Measurements from ENCODE around the gene KDM2B.

GRCh38 chr12:121568971-121569751 is 11.7 kb downstream of the KDM2B start:
- TF ChIP-seq, protein P1, sequence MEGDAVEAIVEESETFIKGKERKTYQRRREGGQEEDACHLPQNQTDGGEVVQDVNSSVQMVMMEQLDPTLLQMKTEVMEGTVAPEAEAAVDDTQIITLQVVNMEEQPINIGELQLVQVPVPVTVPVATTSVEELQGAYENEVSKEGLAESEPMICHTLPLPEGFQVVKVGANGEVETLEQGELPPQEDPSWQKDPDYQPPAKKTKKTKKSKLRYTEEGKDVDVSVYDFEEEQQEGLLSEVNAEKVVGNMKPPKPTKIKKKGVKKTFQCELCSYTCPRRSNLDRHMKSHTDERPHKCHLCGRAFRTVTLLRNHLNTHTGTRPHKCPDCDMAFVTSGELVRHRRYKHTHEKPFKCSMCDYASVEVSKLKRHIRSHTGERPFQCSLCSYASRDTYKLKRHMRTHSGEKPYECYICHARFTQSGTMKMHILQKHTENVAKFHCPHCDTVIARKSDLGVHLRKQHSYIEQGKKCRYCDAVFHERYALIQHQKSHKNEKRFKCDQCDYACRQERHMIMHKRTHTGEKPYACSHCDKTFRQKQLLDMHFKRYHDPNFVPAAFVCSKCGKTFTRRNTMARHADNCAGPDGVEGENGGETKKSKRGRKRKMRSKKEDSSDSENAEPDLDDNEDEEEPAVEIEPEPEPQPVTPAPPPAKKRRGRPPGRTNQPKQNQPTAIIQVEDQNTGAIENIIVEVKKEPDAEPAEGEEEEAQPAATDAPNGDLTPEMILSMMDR (IDR thresholded peaks at IDR 0.05), result no peak
- TF ChIP-seq POLR2AphosphoS5 (IDR thresholded peaks at IDR 0.05), result no peak
- no peak for TF ChIP-seq POLR2A (IDR thresholded peaks at IDR 0.05)

All from breast epithelium (tissue), 3 donors.